Neural progenitor cell (in vitro differentiated cells): ENCODE data around the gene GPR101.

Source experiments
- CTCF ChIP-seq: fragments of 200-600 bp; sonication (generic); IDR thresholded peaks from 2 replicates; pipeline ENCODE4 v1.5.1; 2017; ENCODE audit warnings: antibody characterized with exemption, mild to moderate bottlenecking
- EZH2 ChIP-seq: fragments of 200-600 bp; sonication (generic); IDR thresholded peaks from 2 replicates; pipeline ENCODE4 v1.6.1; 2017; ENCODE audit warnings: antibody characterized with exemption, mild to moderate bottlenecking, moderate library complexity

DNA sequence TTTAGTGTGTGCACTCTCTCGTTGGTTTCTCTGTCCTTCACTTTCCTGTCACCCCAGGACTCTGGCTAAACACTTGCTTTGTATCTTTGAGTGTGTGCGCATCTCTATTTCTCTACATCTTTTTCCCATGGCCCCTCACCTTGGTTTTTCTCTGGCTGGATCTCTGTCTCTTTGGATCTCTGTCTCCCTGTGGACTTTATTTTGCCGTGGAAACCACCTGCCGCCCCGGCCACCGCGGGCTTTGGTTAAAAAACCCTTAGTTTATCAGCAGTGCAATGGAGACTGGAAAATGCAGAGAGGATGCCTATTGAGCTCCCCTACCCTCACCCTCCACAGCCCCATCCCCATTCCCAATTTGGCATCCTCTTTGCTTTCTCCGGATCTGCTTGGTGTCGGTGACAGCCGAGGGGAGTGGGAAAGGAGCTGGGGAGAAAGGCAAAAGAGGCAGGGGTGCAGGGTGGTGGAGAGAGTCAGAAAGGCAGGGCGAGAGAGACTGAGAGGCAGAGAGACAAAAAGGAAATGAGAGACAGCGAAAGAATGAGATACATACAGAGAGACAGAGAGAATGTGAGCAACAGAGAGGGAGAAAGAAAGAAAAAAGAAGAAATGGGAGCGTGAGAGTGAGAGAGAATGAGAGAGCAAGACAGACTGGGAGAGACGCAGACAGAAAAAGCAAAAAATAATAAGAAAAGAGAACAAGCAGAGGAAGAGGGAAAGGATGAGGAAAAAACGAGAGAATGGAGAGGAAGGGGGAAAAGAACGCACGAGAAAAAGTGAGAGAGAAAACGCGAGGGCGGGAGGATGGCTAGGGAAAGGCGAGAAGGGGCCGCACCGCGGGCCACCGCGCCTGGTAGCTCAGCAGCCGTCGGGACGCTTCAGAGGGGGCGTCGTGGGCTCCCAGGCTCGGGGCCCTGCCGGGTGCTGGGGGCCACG lies 688 bp downstream of the GPR101 start:
- TF ChIP-seq EZH2, result peak; percentile 84
- no peak for TF ChIP-seq CTCF
